WI38 (cell line): ENCODE measurements around the gene MLF1.
A peak's percentile ranks its signal among the peaks of the same experiment; 100 is the strongest.
"Not testable (repeated sequence)": the region's sequence is repeated elsewhere in the genome, so short reads cannot be mapped to it uniquely, and the experiment has no call there.

Source experiments
- H3K4me3 ChIP-seq: 2 replicates; pipeline ENCODE4 v1.5.1; 2011; ENCODE audit warnings: low read depth, mild to moderate bottlenecking, control low read depth, low read length
- CTCF ChIP-seq: IDR thresholded peaks from 2 replicates; pipeline ENCODE4 v1.5.1; 2012; ENCODE audit warnings: low read depth, mild to moderate bottlenecking, control low read depth, low read length

The MLF1 gene

GRCh38 chr3:158539414-158540014 lies 31.5 kb upstream of the MLF1 start:
- TF ChIP-seq CTCF: peak; percentile 24; the same call in 1 of the 2 replicates
- no peak overlapping the region for H3K4me3 ChIP-seq

GRCh38 chr3:158540066-158540465 lies 30.9 kb upstream of the MLF1 start:
- no peak for TF ChIP-seq CTCF
- no peak overlapping the region for H3K4me3 ChIP-seq

- TF ChIP-seq CTCF: no peak
- no peak overlapping the region for H3K4me3 ChIP-seq
These were observed 22.3 kb upstream of the MLF1 start for GRCh38 chr3:158548691-158549090.

GRCh38 chr3:158549938-158550337 lies 21.1 kb upstream of the MLF1 start:
- not testable (repeated sequence) for H3K4me3 ChIP-seq

- no peak overlapping the region for H3K4me3 ChIP-seq
- no peak for TF ChIP-seq CTCF
These were observed 18.9 kb upstream of the MLF1 start for GRCh38 chr3:158552124-158552523.

GRCh38 chr3:158559504-158559903 lies 11.5 kb upstream of the MLF1 start:
- no peak overlapping the region for H3K4me3 ChIP-seq
- no peak for TF ChIP-seq CTCF

- H3K4me3 ChIP-seq: no peak overlapping the region
- no peak for TF ChIP-seq CTCF
These were observed 10.0 kb upstream of the MLF1 start for GRCh38 chr3:158560979-158561378.

- no peak overlapping the region for H3K4me3 ChIP-seq
- TF ChIP-seq CTCF: no peak
These were observed 8.3 kb upstream of the MLF1 start for GRCh38 chr3:158562674-158563073.
